Neuron (in vitro differentiated cells): ENCODE data around the gene CCDC39.
"Not testable (repeated sequence)": the region's sequence is repeated elsewhere in the genome, so short reads cannot be mapped to it uniquely, and the experiment has no call there.

Experiments
- H2AFZ ChIP-seq: one replicate; pipeline ENCODE4 v1.6.1; 2013; ENCODE audit warnings: low read depth, mild to moderate bottlenecking, inconsistent platforms, low read length, moderate library complexity
- H3K27me3 ChIP-seq: one replicate; pipeline ENCODE4 v1.6.1; 2013; ENCODE audit warnings: low read length; ENCODE audit not compliant: insufficient read depth
- H3K36me3 ChIP-seq: one replicate; pipeline ENCODE4 v1.6.1; 2013; ENCODE audit warnings: low read length; ENCODE audit not compliant: insufficient read depth
- H3K4me1 ChIP-seq: one replicate; pipeline ENCODE4 v1.6.1; 2013; ENCODE audit warnings: low read length; ENCODE audit not compliant: insufficient read depth
- H3K4me3 ChIP-seq: 2 replicates; pipeline ENCODE4 v1.5.1; 2013; ENCODE audit warnings: mild to moderate bottlenecking, low read length, moderate library complexity
- H3K9me3 ChIP-seq: one replicate; pipeline ENCODE4 v1.6.1; 2013; ENCODE audit warnings: low read length

CCDC39 gene

DNA sequence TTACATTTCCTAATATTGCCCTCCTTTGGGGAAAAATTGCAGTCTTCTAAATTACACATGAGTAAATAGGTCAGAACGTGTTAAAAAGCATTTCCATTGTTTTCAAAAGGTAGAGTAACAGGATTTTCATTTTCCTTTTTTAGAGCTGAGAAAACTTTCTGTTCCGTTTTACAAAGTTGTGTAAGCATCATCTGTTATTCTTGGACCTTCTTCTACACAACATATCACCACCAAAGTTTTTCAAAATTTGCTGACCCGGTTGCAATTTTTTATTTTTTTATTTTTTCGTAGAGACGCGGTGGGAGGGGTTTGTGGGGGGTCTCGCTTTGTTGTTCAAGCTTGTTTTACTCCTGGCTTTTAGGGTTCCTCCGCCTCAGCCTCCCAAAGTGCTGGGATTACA, 1.1 kb downstream of the CCDC39 start:
- H3K4me3 ChIP-seq: no peak overlapping the region
- peaks cover 7% of the 10 kb centered on the region for H3K4me1 ChIP-seq
- no peak overlapping the region for H2AFZ ChIP-seq
- peaks cover 17% of the 10 kb centered on the region for H3K27me3 ChIP-seq
- H3K36me3 ChIP-seq: no peaks in the 10 kb centered on the region
- no peaks in the 10 kb centered on the region for H3K9me3 ChIP-seq

DNA sequence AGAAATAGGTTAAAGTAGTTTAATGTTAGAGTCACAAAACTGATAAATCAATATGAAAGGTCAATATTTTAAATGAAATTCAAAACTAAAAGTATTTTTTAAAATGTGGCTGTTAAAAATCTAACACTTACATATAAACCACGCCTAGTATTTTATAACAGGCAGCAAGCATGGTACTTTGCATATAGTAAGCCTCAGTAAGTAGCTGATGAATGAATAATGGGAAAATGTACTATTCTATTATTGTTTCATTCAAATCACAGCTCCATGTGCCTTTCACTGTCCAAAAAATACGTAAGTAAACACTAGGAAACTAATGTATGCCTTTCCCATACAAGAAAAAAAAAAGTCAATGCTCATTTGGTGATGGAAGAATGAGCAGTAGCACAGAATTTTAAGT, 17.8 kb downstream of the CCDC39 start:
- Histone ChIP-seq H3K27me3 (no peaks in the 10 kb centered on the region), H3K36me3 (no peaks in the 10 kb centered on the region), H3K9me3 (no peaks in the 10 kb centered on the region), H2AFZ (no peak overlapping the region), H3K4me1 (no peaks in the 10 kb centered on the region), H3K4me3 (no peak overlapping the region)

DNA sequence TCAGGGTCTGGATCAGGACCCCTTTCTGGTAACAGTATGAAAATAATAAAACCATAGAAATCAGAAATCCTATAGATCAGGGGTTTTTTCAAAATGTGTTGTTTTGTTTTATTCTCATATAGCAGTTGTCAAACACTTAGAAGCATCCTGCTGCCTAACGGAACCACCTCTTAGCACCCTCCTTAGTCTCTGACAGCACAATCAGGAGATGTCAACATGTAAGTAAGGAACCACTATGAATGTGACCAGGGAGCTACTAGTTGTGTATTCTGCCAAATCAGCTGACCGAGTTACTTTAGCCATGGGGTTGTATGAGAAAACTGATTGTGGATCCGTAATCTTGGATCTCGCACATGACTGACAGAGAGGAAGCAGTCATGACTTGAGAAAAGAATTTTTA, 22.2 kb downstream of the CCDC39 start:
- H3K4me3 ChIP-seq: no peak overlapping the region
- peak overlapping the region; percentile 29 for H2AFZ ChIP-seq
- H3K9me3 ChIP-seq: no peaks in the 10 kb centered on the region
- no peaks in the 10 kb centered on the region for H3K27me3 ChIP-seq
- no peaks in the 10 kb centered on the region for H3K4me1 ChIP-seq
- no peaks in the 10 kb centered on the region for H3K36me3 ChIP-seq

DNA sequence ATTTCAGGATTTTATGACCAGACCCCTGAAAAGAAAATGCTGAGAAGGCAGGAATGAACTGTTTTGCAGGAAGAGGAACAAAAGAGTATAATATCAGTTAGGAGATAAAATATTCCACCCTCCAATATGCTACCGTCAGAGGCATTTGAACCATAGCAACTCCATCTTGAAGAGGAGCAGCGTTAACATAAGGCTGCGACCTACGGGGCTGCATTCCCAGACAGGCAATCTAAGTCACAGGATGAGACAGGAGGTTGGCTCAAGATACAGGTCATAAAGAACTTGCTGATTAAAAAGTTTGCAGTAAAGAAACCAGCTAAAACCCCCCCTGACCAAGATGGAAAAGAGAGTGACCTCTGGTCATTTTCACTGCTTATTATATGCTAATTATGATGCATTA, 22.9 kb downstream of the CCDC39 start:
- H3K9me3 ChIP-seq: no peaks in the 10 kb centered on the region
- no peak overlapping the region for H3K4me3 ChIP-seq
- H3K4me1 ChIP-seq: no peaks in the 10 kb centered on the region
- no peaks in the 10 kb centered on the region for H3K36me3 ChIP-seq
- peak overlapping the region; percentile 29 for H2AFZ ChIP-seq
- H3K27me3 ChIP-seq: no peaks in the 10 kb centered on the region

DNA sequence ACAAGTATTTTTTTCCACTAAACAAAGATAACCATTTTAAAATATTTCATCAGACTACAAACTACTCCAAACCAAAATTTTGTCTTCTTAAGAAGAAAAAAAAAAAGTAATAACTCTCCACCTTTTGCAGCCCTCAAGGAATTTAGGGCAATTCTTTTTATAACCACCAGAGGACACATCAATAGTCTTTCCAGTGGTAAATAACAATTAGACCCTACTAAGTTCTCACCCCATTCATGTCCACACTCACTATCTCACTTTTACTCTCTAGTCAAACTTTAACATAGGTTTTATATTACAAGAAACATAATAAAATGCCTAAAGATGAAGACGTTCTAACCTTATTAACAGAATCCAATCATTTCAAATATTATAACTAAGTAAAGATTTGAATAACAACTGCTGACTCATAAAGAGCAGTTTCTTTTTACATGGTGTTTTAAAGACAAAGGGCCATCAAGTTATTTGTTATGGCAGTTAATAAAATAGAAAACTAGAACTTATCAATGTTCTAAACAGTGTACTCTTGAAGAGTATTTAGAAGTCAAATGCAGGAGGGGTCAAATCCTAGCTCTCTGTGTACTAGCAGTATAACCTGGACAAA, 33.0 kb downstream of the CCDC39 start:
- no peaks in the 10 kb centered on the region for H3K36me3 ChIP-seq
- no peaks in the 10 kb centered on the region for H3K9me3 ChIP-seq
- no peaks in the 10 kb centered on the region for H3K4me1 ChIP-seq
- no peak overlapping the region for H3K4me3 ChIP-seq
- peaks cover 4% of the 10 kb centered on the region for H3K27me3 ChIP-seq
- H2AFZ ChIP-seq: no peak overlapping the region

DNA sequence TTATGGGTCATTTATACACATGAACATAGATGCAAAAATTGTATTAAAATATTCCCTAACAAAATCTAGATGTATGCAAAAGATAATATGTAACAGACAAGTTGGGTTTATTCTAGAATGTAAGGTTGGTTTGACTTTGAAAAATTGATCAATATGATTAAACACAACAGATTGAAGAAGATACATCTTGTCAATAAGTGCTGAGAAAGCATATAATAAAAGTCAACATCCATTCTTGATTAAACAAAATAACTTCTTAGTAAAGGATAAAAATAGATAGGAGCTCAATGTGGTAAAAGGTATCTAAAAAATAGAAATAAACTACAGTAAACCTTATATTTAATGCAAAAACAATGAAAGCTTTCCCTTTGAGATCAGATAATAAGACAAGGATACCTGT, 38.3 kb downstream of the CCDC39 start:
- Histone ChIP-seq H3K4me1 (no peaks in the 10 kb centered on the region), H3K4me3 (no peak overlapping the region), H3K36me3 (no peaks in the 10 kb centered on the region), H3K27me3 (peaks cover 2% of the 10 kb centered on the region), H2AFZ (no peak overlapping the region), H3K9me3 (no peaks in the 10 kb centered on the region)

DNA sequence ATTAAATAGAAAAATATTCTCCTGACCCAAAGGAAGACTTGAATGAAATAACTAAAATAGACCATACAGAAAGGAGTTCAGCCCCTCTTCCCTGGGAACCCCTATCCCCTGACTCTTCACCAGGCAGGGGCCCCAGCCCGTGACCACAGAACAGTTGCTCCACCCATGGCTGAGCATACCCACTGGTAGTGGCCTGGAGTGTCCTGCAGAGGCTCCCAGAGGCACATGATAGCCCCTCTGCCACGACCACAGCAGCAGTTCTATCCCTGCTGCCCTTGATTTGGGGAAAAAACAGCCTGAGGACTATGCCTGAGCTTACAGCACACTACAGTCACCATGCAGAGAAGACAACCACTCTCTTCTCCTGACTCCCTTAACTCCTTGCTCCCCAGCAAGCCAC, 45.6 kb downstream of the CCDC39 start:
- H2AFZ ChIP-seq: no peak overlapping the region
- H3K4me3 ChIP-seq: no peak overlapping the region
- no peaks in the 10 kb centered on the region for H3K4me1 ChIP-seq
- no peaks in the 10 kb centered on the region for H3K36me3 ChIP-seq
- H3K27me3 ChIP-seq: no peaks in the 10 kb centered on the region
- H3K9me3 ChIP-seq: no peaks in the 10 kb centered on the region

DNA sequence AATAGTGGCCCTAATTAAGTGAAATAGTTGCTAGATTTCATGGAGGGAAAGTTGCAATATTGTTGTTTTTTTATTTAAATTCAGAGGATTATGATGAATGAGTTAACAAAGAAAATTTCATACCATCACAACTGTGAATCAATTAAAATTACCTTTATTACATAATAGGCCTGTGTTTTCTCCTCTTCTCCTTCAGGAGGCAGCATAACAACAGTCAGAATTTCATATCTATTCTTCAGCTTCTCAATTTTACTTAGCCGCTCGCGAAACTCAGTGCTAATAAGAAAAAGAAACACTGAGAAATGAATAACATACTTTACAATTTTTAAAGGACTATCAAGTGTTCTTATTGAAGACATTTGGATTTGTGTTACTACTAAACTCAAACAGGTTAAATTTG, 48.0 kb downstream of the CCDC39 start:
- Histone ChIP-seq H3K9me3 (no peaks in the 10 kb centered on the region), H3K27me3 (no peaks in the 10 kb centered on the region), H2AFZ (no peak overlapping the region), H3K4me1 (no peaks in the 10 kb centered on the region), H3K4me3 (no peak overlapping the region), H3K36me3 (peaks cover 3% of the 10 kb centered on the region)

DNA sequence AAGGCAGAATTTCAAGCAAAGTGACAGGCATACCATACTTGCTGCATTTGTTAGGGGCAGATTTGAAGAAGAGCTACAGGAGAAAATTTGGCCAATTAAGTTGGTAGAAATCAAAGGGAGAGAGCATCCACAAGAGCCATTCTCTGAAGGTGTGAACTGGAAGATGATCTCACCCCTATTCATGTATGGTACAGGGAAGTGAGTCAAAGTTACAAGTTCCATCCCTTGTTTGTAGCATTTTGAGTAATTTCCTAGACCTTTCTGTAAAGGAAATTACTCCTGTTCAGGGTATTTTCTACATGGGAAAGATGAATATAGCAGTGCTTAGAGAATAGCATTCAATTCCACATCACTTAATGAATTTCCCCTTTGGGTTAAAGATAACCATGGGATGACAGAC, 48.9 kb downstream of the CCDC39 start:
- H3K4me3 ChIP-seq: no peak overlapping the region
- H2AFZ ChIP-seq: no peak overlapping the region
- H3K4me1 ChIP-seq: no peaks in the 10 kb centered on the region
- H3K27me3 ChIP-seq: no peaks in the 10 kb centered on the region
- peaks cover 3% of the 10 kb centered on the region for H3K36me3 ChIP-seq
- H3K9me3 ChIP-seq: no peaks in the 10 kb centered on the region

DNA sequence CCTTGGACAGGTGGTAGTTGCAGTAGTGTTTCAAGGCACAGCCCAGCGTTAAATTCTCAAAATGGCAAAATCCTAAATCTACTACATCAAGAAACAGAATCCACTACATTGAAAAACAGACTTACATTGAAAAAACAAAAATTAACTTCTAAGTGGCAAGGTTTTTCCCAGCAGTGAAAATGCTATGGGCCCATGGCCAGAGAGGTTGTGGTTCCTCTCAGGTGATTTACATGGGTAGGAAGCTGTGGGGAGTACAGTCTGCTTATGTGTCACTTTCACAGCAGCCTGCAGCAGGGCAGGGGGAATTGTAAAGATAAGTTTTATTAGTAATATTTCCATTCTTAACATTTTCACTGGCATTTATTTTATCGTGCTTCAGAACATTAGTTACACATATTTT, 52.4 kb downstream of the CCDC39 start:
- no peaks in the 10 kb centered on the region for H3K9me3 ChIP-seq
- peaks cover 3% of the 10 kb centered on the region for H3K36me3 ChIP-seq
- H3K27me3 ChIP-seq: no peaks in the 10 kb centered on the region
- no peak overlapping the region for H2AFZ ChIP-seq
- no peaks in the 10 kb centered on the region for H3K4me1 ChIP-seq
- H3K4me3 ChIP-seq: no peak overlapping the region

DNA sequence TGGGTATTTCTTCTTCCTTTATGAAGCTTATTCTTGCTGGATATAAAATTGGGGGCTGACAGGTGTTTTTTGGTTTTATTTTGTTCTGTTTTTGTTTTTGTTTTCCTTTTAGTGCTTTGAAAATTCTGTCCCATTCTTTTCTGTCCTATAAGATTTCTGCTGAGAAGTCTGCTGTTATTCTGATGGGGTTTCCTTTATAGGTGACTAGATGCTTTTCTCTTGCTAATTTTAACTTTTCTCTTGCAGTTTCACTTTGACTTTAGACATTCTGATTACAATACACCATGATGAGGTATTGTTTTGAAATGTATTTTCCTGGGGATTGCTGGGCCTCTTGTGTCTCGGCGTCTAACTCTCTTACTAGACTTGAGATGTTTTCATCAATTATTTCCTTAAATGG, 54.6 kb downstream of the CCDC39 start:
- Histone ChIP-seq H3K4me3 (no peak overlapping the region), H3K9me3 (no peaks in the 10 kb centered on the region), H2AFZ (no peak overlapping the region), H3K36me3 (peaks cover 3% of the 10 kb centered on the region), H3K4me1 (no peaks in the 10 kb centered on the region), H3K27me3 (no peaks in the 10 kb centered on the region)

DNA sequence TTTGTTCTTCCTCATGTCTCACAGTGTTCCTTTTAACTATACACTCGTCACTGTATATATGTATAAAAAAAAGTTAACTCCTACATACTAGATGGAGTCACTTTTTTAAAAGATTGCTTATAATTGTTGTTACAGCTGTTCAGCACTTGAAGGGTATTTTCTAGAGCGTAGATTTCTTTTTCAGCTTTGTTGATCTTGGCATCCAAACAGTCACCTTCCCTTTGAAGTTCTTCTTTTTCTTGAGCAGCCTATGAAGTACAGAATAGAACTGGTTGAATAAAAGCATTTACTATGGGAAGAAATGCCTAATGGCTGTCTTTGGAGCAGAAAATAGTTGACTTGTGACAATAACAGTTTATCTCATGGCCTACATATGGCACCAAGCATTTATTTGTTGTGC, 59.6 kb downstream of the CCDC39 start:
- no peaks in the 10 kb centered on the region for H3K9me3 ChIP-seq

DNA sequence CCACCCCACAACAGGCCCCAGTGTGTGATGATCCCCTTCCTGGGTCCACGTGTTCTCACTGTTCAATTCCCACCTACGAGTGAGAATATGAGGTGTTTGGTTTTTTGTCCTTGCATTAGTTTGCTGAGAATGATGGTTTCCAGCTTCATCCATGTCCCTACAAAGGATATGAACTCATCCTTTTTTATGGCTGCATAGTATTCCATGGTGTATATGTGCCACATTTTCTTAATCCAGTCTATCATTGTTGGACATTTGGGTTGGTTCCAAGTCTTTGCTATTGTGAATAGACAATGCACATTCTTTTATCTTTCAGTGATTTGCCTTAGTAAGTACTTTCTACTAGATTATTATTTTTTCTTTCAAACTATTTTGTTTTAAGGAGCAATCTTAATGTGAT, 60.7 kb downstream of the CCDC39 start:
- not testable (repeated sequence) for H3K9me3 ChIP-seq, H3K27me3 ChIP-seq

More for the DNA sequence above, 59.6 kb downstream of the CCDC39 start:
- H2AFZ ChIP-seq: no peak overlapping the region
- H3K27me3 ChIP-seq: no peaks in the 10 kb centered on the region
- H3K4me1 ChIP-seq: no peaks in the 10 kb centered on the region
- H3K4me3 ChIP-seq: no peak overlapping the region
- H3K36me3 ChIP-seq: no peaks in the 10 kb centered on the region

DNA sequence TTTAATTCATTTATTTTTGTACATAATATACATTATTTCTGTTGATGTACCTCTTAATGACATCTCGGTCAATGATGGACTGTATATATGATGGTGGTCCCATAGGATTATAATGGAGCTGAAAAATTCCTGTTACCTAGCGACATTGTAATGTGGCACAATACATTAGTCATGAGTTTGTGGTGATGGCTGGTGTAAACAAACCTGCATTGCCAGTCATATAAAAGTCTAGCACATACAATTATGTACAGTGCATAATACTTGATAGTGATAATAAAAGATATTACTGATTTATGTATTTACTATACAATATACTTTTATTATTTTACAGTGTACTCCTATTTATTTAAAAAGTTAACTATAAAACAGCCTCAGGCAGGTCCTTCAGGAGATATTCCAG, 62.2 kb downstream of the CCDC39 start:
- Histone ChIP-seq H3K27me3 (no peaks in the 10 kb centered on the region), H3K9me3 (no peaks in the 10 kb centered on the region), H3K4me1 (no peaks in the 10 kb centered on the region), H3K36me3 (peaks cover 16% of the 10 kb centered on the region), H3K4me3 (no peak overlapping the region), H2AFZ (no peak overlapping the region)

More for the DNA sequence above, 60.7 kb downstream of the CCDC39 start:
- not testable (repeated sequence) for H3K36me3 ChIP-seq, H3K4me1 ChIP-seq, H2AFZ ChIP-seq, H3K4me3 ChIP-seq
